Stimulated activated CD4-positive, alpha-beta T cell treated with anti-CD3 and anti-CD28 coated beads, Interleukin-1b, Interleukin-23, amount 100 ng/mL, for 1 hour (primary cell): ENCODE data around the gene BCL2A1.
"Not testable (repeated sequence)": the region's sequence is repeated elsewhere in the genome, so short reads cannot be mapped to it uniquely, and the experiment has no call there.

Source experiments
- DNase-seq, 2 donors: peaks; one replicate each; pipeline ENCODE4 v3.0.0-alpha.2; 2020; ENCODE audit warnings: low read depth in 2 of 2

The BCL2A1 gene

DNA sequence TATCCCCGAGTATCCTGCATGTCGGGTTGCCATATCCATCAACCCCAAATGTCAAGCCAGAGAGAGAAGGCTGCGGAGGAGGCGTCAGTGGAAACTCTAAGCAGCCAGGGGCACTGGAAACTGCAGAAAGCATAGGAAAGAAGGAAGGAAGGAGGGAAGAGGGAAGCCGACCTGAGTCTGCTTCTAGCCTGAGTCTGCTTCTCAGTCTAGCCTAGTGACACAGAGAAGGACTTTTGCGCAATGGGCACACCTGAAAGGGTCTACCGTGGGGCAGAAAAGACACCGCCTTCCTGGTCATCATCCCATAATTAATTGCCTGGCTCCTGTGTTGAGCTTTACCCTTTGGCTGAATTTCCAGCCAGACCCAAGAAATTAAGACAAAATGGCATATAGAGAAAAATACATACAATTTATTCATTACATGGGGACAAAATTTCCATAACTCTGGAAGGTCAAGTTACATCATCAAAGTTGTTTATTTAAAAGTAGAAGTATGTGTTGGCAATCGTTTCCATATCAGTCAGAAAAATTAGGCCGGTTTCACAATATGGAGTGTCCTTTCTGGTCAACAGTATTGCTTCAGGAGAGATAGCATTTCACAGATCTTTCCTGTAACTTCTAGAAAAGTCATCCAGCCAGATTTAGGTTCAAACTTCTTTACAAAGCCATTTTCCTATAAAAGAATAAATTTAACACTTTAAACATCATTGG is 10.3 kb downstream of the BCL2A1 start:
- DNase-seq: no peak

DNA sequence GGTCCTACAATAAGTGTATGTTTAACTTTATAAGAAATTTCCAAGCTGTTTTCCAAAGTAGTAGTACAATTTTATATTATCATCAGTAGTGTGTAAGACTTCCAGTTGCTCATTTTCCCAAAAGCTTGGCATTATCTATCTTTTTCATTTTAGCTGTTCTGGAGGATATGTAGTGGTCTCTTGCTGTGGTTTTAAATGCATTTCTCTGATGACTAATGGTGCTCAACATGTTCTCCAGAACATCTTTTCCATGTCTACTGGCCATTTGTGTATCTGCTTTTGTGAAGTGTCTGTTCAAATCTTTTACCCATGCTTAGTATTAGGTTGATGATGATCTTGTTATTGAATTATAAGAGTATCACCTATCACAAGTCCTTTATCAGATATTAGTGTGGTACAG is 13.3 kb downstream of the BCL2A1 start:
- no peak for DNase-seq

DNA sequence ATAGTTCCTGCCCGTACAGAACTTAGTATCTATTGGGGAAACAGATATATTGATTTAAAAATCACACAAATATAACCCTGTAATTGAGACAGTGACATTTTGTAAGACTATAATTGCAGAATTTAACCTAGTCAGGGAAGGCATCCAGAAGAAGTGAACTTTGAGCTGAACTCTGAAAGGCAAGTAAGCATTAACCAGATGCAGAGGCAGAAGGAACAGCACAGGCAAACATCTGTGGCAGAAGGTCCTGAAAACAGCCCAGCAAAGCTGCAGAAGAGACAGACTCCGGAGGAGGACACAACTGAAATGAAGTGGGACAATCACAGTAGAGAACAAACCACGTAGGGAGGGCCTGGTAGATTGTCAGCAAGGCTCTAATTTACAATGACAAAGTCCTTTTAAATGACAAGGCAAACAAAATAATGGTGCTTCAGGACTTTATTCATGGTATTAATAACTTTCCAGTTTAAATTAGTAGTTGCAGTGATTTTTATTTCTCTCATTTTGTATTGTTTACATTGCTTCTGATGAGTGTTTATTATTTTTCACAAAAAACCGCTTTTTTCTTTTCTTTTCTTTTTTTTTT is 14.5 kb downstream of the BCL2A1 start:
- DNase-seq: no peak

DNA sequence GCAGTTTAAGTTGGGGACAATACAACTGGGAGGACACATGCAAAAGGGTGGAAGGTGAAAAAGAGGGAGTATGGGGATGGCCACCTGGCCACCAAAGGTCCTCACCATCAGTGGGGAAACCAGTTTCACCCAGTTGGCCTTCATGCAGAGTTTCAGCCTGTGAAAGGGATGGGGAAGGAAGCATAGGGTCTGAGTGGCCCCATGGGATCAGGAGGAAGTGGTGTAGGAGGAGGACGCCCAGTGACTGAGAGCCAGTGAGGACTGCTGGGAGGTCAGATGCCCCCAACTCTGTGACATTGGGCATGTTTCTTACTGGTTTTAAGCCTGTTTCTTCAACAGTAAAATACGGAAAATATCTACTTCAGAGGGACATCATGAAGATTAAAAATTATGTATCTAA is 16.3 kb downstream of the BCL2A1 start:
- no peak for DNase-seq

DNA sequence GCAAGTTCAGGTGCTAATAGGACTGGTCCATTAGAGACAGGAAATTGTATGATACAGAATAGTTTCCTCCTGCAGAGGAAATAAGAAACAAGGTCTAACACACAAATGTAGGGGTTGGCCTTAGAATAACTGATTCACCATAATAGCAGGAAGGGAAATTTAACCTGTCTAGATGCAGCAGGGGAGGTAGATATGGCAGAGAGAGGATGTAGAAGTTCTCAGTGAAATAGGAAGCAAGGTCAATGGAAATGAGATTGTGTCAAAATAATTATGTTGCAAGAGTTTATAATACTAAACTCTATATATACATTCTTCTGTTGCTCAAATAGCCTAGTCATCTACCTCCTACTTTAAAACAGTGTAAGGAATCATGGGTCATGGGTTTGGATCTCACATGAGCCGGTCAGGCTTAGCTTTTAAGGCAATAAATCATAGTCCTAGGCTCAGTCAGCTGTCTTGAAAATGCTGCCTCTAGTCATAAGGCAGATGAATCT is 17.0 kb downstream of the BCL2A1 start:
- DNase-seq: no peak

DNA sequence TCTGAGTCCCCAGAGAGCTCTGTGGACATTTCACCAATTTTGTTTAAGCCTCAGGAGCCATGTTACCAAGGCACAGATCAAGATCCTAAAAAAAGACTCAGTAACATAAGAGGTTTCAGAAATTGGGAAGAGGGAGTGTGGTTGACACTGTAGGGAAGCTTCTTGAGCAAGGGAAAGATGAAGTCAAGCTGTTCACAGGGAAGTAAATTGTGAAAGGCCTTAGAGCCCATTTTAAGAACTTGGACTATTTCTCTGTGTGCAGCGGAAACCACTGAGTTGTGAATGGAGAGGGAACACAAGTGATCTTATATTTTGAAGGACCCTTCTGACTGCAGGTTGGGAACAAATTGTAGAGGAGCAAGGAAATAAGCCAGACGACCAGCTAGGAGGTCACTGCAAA is 18.7 kb downstream of the BCL2A1 start:
- DNase-seq: no peak

DNA sequence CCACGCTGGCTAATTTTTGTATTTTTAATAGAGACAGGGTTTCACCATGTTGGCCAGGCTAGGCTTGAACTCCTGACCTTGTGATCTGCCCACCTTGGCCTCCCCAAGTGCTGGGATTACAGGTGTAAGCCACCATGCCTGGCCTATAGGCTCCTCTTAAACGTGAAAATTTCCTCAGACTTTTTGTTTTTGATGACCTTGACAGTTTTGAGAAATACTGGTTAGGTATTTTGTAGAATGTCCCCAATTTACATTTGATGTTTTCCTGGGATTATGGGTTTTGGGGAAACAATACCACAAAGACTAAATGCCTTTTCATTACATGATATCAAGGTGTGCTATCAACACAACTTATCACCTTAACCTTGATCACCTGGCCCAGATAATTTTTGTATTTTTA is 20.7 kb downstream of the BCL2A1 start:
- no peak for DNase-seq

DNA sequence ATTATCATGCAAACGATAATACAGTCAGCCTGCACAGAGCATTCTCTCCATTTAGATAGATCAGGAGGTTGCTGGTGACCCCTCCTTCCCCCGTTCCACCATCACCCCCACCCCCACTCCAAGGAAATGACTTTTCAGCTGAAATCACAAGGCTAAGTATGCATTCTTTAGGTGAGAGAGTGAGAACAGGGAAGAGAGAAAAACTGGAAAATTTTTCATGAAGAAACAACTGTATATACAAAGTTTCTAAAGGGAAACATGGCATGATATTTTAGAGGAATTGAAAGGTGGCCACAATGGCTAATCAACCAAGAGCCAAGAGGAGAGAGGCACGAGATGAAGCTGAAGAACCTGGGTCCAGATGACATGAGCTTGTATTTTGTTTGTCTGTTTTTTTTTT is 22.2 kb downstream of the BCL2A1 start:
- DNase-seq: no peak

DNA sequence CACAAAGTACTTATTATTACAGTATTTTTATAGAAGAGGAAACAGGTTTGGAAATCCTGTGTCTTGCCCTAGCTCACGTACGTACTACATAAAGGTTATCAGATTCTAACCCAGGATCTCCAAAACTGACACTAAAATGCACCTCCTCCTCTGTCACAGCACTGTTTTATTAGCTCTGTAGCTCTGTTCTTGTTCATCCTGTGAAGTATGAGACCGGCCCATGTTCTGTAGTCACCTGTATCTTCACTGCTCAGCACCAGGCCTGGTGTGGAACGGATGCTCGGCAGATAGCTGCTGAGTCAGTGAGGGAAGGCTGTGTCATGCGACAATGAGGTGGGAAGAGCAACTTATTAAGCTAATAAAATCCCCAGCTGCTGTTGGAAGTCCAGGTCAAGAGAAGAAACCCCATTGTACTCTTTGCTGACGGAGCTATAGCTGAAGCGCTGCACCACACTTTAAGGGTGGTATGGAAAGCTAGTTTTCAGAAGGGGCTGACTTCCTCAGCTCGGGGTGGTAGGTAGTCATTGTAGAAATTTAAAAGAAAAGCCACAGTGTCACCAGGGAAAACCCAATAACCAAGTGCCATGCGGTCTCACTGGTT is 22.8 kb downstream of the BCL2A1 start:
- no peak for DNase-seq

DNA sequence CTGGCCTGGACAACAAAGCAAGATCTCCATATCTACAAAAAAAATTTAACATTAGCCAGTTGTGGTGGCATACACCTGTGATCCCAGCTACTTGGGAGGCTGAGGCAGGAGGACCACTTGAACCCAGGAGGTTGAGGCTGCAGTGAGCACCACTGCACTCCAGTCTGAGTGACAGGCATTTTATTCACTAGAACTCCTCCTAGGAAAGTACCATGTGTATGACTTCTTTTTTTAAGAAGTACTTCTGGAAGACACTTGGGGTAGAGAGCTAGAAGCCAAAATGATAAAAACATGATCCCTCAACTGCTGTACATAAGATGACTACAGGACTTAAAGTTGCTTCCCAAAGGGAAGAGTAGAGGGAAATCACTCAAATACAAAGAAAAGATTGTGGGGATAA is 24.0 kb downstream of the BCL2A1 start:
- no peak for DNase-seq

DNA sequence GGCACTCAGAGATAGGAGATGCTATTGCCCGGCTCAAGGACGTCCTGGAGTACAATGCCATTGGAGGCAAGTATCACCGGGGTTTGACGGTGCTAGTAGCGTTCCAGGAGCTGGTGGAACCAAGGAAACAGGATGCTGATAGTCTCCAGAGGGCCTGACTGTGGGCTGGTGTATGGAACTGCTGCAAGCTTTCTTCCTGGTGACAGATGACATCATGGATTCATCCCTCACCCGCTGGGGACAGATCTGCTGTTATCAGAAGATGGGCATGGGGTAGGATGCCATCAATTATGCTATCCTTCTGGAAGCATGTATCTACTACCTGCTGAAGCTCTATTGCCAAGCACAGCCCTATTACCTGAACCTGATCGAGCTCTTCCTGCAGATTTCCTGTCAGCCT is 26.4 kb downstream of the BCL2A1 start:
- no peak for DNase-seq

DNA sequence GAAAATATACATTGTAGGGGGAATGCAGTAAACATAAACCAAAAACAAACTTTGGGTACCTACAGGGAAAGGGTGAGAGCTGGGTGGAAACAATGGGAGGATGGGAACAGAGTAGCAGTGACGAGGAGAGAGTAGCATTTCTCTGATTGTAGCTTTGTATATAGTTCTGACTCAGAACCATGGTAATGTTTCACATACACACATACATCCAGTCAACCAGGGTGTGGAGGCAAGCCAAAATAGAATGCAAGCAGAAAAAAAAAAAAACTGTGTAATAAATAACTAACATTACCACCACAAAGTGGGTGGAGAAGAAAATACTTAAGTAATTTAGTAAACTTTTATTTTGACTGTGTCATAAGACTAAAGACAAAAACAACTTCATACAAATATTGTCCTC is 27.2 kb downstream of the BCL2A1 start:
- no peak for DNase-seq

DNA sequence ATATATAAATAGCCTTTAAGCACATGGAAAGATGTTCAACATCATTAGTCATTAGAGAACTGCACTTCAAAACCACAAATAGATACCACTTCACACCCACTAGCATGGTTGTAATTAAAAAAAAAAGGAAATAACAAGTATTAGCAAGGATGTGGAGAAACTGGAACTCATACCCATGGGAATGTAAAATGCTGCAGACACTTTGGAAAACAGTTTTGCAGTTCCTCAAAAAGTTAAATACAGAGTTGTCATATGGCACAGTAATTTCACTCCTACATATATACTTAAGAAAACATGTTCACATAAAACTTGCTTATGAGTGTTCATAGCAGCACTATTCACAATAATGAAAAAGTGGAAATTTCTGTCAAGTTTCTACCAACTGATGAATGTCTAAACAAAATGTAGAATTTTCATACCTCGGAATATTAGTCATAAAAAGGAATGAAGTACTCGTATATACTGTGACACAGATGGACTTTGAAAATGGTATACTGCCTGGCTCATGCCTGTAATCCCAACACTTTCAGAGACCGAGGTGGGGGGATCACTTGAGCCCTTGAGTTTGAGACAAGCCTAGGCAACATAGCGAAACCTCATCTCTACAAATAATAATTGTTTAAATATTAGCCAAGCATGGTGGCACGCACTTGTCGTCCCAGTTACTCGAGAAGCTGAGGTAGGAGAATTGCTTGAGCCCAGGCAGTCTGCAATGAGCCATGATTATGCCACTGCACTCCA is 28.1 kb downstream of the BCL2A1 start:
- no peak for DNase-seq

DNA sequence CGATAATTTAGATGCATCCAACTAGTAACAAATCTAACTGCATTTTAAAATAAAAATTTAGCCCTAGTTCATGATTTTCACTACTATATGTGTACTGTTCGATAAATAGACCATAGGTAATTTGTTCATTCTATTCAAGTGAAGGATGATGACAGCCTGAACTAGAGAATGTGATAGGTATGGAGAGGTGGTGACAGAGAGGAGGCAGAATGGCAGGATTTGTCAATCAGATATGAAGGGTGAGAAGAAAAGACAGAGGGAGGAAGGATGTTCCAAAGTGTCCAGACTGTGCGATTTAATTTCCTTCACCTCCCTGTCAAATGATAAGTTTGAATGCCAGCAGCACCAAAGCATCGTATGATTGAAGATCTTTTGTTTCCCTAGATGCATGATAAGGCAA is 31.6 kb downstream of the BCL2A1 start:
- no peak for DNase-seq

DNA sequence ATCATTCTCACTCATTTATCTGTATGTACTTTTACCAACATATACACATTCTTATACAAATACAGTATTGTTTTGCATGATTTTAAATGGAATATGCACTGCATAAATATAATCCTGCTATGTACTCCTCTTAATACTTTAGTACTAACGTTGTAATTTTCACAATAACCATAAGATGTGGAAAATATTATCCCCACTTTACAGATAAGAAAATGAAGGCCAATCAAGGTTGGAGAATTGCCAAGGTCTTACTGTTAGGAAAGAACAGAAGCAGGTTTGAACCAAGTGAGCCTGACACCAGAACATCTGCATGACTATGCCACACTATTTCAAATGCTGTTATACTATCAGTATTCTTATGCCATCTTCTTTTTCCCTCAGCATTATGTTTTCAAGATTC is 32.9 kb downstream of the BCL2A1 start:
- no peak for DNase-seq

DNA sequence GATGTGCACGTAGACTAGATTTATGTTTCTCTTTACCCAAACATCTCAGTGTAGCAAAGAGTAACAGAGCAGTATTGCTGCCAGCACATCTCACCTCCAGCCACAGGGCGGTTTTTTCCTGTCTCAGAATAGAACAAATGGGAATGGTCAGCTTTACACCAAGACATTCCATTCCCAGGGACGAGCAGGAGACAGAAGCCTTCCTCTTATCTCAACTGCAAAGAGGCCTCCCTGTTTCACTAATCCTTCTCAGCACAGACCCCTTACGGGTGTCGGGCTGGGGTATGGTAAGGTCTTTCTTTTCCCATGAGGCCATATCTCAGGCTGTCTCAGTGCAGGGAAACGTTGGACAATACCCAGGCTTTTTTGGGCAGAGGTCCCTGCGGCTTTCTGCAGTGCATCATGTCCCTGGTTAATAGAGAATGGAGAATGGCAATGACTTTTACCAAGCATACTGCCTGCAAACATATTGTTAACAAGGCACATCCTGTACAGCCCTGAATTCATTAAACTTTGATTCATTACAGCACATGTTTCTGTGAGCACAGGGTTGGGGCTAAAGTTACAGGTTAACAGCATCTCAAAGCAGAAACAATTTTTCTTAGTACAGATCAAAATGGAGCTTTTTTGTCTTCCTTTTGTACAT is 35.3 kb downstream of the BCL2A1 start:
- not testable (repeated sequence) for DNase-seq

DNA sequence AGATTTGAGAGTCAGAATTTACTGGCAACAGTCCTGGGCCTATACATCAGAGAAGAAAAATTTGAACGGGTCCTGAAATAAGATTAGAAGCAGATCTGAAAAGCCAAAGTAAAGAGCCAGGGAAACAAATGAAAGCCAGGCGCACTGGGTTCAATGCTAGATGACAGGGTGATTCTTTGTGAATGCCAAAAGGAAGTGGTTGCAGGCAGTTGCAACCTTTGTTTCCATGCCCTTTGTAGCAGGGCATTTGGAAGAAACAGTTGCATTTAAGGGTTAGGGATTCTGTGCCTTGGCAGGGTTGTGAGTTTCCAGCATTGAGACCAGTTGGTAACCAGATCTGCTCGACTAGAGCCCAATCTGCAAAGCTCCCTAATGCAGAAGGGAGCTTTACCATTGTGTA is 37.8 kb downstream of the BCL2A1 start:
- DNase-seq: no peak

DNA sequence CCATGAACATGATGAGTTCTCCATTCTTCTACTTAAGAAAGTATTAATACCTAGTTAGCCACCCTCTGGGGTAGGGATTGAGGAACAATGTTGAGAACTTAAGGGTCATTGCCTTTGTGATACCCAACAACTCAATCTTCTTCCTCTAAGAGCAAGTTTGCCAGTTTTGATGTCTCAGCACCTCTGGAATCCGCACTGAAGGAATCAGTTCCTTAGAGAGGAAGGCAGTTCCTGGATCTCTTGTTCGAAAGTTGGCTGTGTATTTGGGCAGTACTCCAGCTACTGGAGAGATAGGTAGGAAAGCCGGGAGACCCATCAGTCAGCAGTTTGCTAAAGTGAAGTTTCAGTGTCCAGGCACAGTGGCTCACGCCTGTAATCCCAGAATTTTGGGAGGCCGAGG is 38.5 kb downstream of the BCL2A1 start:
- DNase-seq: no peak

DNA sequence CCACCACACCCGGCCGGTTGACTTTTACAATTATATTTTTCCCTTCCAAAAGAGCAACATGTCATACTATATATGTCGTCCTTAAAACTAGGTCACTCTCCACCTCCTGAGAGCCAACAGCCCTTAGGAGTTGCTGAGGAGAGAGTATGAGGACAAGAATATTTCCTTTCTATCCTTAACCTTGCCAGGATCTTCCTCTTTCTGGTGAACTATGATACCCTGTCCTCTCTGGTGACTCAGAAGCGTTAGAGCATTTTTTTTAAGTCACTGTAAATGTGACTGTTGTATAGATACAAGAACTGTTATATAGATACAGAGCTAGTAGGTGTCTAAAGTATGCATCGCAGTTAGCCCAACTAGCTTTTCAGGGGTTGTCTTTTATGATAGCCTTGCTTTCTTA is 40.5 kb downstream of the BCL2A1 start:
- no peak for DNase-seq

DNA sequence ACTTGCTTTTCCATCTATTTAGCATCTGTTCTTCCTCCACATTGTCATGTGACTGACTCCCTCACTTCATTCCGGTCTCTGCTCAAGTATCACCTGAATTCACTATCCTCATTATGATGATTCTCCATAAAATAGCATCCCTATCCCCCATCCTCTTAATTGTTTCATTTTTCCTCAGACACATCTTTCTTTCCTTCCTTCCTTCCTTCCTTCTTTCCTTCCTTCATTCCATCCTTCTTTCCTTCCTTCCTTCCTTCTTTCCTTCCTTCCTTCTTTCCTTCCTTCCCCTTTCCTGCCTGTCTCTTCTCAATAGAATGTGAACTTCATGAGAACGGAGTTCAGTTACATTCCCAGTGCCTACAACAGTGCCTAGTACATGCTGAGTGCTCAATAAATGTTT is 41.6 kb downstream of the BCL2A1 start:
- DNase-seq: no peak

DNA sequence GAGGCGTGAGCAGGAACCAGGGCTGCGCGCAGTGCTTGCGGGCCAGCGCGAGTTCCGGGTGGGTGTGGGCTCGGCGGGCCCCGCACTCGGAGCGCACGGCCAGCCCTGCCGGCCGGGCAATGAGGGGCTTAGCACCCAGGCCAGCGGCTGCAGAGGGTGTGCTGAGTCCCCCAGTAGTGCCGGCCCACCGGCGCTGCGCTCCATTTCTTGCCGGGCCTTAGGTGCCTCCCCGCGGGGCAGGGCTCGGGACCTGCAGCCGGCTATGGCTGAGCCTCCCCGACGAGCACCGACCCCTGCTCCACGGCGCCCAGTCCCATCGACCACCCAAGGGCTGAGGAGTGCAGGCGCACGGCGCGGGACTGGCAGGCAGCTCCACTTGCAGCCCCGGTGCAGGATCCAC is 44.9 kb downstream of the BCL2A1 start:
- DNase-seq: not testable (repeated sequence)

DNA sequence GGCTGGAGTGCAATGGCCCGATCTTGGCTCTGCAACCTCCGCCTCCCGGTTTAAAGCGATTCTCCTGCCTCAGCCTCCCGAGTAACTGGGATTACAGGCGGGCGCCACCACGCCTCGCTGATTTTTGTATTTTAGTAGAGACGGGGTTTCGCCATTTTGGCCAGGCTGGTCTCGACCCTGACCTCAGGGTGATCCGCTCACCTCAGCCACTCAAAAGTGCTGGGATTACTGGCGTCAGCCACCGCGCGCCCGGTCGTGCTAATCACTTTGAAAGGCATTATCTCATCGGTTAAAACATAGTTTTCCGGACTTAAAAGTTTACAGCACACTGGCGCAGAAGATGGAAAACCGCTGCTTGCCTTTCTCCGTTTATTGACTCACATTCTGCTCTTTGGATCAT is 46.6 kb downstream of the BCL2A1 start:
- DNase-seq: no peak
